Osteocyte (in vitro differentiated cells): ENCODE measurements around the gene P2RX6. TPM values are rescaled to one million over a fixed set of nuclear protein-coding genes. Genes with fewer than 3 reads are reported as not detected.

Source experiments
- DNase-seq: peaks from one replicate; pipeline ENCODE4 v3.0.0; 2021; ENCODE audit warnings: mixed read lengths; ENCODE audit not compliant: unreplicated experiment; ENCODE audit errors: extremely low spot score
- H3K27ac Mint-ChIP-seq: one replicate; pipeline ENCODE4 v1.8.0; 2021; ENCODE audit warnings: mild to moderate bottlenecking, mixed read lengths; ENCODE audit not compliant: unreplicated experiment
- H3K27me3 Mint-ChIP-seq: one replicate; pipeline ENCODE4 v1.8.0; 2021; ENCODE audit warnings: mixed read lengths; ENCODE audit not compliant: unreplicated experiment
- H3K36me3 Mint-ChIP-seq: one replicate; pipeline ENCODE4 v1.8.0; 2021; ENCODE audit warnings: mixed read lengths; ENCODE audit not compliant: unreplicated experiment
- H3K4me1 Mint-ChIP-seq: one replicate; pipeline ENCODE4 v1.8.0; 2021; ENCODE audit warnings: mixed read lengths; ENCODE audit not compliant: unreplicated experiment
- H3K4me3 Mint-ChIP-seq: one replicate; pipeline ENCODE4 v1.8.0; 2021; ENCODE audit warnings: mild to moderate bottlenecking, moderate library complexity, mixed read lengths; ENCODE audit not compliant: unreplicated experiment
- H3K9me3 Mint-ChIP-seq: one replicate; pipeline ENCODE4 v1.8.0; 2021; ENCODE audit warnings: mixed read lengths; ENCODE audit not compliant: unreplicated experiment
- total RNA-seq: library from RNA; stranded (reverse); gene quantifications from 2 replicates; pipeline ENCODE4 v1.2.1, GENCODE V29; 2021
- TF ChIP-seq, protein P1 (sequence below): fragments of 200-600 bp; sonication (generic); IDR thresholded peaks from 2 replicates; pipeline ENCODE4 v1.5.0; 2021; ENCODE audit warnings: antibody characterized with exemption, mild to moderate bottlenecking, moderate library complexity

P2RX6 gene
- total RNA-seq, 1 donor from 2014 or later, result 3.5 TPM

DNA sequence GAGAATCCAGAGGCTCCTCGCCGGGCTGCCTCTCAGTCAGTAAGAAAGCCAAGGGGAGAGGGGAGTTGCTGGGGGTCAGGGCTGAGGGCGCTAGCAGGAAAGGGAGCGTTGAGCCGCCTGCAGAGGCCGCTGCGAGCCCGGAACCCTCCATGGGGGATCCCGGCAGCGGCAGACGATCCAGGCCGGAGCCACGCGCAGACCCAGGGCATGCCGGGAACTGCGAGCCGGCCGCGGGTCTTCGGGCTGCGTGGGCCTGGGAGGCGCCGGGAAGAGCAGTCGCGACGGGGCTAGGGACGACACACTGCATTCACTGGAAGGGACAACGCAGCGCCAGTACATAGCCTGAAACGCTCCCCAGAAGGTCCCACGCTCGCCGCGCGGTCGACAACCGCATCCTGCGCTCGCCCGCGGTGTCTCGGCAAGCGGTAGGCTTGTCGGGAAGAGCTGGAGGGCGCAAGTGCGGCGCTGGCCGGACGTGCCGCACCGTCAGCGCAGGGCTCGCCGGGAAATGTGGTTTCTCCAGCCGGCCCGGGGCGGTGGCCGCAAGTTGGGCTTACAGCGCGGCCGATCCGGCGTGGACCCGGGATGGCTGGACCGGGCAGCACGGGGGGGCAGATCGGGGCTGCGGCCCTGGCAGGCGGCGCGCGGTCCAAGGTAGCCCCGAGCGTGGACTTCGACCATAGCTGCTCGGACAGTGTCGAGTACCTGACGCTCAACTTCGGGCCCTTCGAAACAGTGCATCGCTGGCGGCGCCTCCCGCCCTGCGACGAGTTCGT, 33.0 kb upstream of the P2RX6 start, which contains the start of gene LZTR1:
LZTR1 (plus strand) TSS at position 511 of the 776 bp plus-strand sequence; CDS start at position 586, 75 bp downstream.
- Mint-ChIP-seq H3K4me1 (peaks cover 28% of the 10 kb centered on the region), H3K27me3 (no peaks in the 10 kb centered on the region)

DNA sequence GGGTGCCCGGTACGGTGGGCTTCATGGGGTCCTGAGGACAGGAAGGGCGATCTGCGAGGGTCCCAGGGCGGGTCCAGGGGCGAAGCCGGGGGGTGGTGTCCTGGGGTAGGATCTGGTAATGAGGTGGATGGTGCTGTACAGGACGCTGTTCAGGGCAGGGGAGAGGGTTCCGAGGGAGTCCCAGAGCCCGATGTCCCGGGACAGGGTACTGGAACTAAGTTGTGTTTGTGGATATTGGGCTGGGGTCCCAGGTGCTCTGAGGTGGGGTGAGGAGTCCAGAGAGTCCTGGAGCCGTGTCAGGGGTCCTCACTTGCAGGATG, 32.4 kb upstream of the P2RX6 start:
- DNase-seq, result no peak
- Mint-ChIP-seq H3K4me1 (peaks cover 28% of the 10 kb centered on the region), H3K27ac (peak overlapping the region; percentile 92), H3K36me3 (peaks cover 14% of the 10 kb centered on the region), H3K27me3 (no peaks in the 10 kb centered on the region), H3K9me3 (peaks cover 7% of the 10 kb centered on the region), H3K4me3 (peak overlapping the region; percentile 100)
- TF ChIP-seq, protein P1, sequence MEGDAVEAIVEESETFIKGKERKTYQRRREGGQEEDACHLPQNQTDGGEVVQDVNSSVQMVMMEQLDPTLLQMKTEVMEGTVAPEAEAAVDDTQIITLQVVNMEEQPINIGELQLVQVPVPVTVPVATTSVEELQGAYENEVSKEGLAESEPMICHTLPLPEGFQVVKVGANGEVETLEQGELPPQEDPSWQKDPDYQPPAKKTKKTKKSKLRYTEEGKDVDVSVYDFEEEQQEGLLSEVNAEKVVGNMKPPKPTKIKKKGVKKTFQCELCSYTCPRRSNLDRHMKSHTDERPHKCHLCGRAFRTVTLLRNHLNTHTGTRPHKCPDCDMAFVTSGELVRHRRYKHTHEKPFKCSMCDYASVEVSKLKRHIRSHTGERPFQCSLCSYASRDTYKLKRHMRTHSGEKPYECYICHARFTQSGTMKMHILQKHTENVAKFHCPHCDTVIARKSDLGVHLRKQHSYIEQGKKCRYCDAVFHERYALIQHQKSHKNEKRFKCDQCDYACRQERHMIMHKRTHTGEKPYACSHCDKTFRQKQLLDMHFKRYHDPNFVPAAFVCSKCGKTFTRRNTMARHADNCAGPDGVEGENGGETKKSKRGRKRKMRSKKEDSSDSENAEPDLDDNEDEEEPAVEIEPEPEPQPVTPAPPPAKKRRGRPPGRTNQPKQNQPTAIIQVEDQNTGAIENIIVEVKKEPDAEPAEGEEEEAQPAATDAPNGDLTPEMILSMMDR, result no peak

More for the DNA sequence above, 33.0 kb upstream of the P2RX6 start, which contains the start of gene LZTR1:
- peak; percentile 92 for DNase-seq
- Mint-ChIP-seq H3K27ac (peak within 1 kb of the TSS; percentile 92), H3K36me3 (peaks cover 13% of the 10 kb centered on the region), H3K4me3 (peak within 1 kb of the TSS; percentile 100), H3K9me3 (peaks cover 7% of the 10 kb centered on the region)
- TF ChIP-seq, protein P1, result peak; percentile 60

DNA sequence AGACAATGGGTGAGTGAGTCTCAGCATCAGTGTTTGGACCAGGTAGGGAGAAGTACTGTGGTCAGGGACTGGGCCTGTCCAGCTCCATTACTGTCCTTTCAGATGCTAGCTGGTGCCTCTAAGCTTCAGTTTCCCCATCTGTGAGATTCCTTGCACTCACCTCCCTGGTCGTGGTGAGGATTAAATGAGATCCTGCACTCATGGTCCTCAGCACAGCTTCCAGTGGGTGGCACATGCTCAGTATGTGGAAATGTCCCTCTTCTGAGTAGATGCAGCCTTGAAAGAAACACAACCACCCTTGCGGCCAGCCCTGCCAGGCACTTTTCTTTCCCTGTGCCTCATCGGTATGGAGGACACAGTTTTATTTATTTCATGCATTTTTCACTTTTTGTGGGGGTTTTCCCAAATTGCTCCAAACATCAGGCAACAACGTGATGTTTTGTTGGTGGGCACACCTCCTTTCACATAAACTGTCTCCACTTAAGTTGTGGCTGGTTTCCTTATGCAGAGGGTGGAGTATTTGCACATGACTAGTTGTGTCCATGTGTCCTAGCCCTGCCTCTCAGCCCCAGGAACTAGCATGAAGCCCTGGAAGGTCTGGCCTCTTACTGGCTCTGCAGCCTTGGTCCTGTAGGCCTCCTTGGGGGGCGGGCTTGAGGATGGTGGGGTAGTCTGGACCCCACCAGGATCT, 31.7 kb upstream of the P2RX6 start:
- H3K4me1 Mint-ChIP-seq, result peaks cover 28% of the 10 kb centered on the region
- no peaks in the 10 kb centered on the region for H3K27me3 Mint-ChIP-seq
- H3K4me3 Mint-ChIP-seq, result peak overlapping the region; percentile 100
- DNase-seq, result no peak
- H3K27ac Mint-ChIP-seq, result peak overlapping the region; percentile 92
- H3K36me3 Mint-ChIP-seq, result peaks cover 21% of the 10 kb centered on the region
- TF ChIP-seq, protein P1, result no peak
- peaks cover 7% of the 10 kb centered on the region for H3K9me3 Mint-ChIP-seq

DNA sequence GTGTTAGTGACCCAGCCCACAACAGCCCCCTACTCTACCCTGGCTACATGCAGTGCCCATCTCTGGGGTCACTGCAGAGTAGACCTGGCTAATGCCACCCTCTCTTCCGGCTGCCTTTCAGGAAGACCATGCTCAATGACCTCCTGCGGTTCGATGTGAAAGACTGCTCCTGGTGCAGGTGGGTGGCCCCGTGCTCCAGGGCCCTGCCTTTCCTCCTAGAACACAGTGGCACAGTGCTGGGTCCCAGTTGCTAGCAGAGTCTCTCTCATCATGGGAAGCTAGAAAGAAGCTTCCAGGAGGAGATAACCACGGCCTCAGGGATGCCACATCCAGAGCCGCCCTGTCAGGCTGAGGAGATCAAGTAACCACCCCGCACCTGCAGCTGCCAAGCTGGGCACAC, 29.2 kb upstream of the P2RX6 start:
- Mint-ChIP-seq H3K36me3 (peaks cover 23% of the 10 kb centered on the region), H3K4me3 (no peak overlapping the region), H3K9me3 (no peaks in the 10 kb centered on the region), H3K27me3 (no peaks in the 10 kb centered on the region), H3K4me1 (peaks cover 17% of the 10 kb centered on the region), H3K27ac (no peak overlapping the region)
- DNase-seq, result no peak
- TF ChIP-seq, protein P1, result no peak

DNA sequence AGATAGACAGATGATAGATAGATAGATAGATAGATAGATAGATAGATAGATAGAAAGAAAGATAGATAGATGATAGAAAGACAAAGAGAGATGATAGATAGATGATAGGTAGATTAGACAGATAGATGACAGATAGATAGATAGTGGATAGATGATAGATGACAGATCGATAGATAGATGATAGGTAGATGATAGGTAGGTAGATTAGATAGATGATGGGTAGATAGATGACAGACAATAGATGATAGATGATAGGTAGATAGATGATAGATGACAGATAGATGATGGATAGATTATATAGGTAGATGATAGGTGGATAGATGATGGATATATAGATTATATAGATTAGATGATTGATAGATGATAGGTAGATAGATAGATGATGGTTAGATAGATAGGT, 28.6 kb upstream of the P2RX6 start:
- no peak for DNase-seq

More for the DNA sequence above, 28.6 kb upstream of the P2RX6 start:
- Mint-ChIP-seq H3K27me3 (no peaks in the 10 kb centered on the region), H3K27ac (no peak overlapping the region), H3K36me3 (peaks cover 23% of the 10 kb centered on the region), H3K4me3 (no peak overlapping the region), H3K4me1 (peaks cover 13% of the 10 kb centered on the region), H3K9me3 (no peaks in the 10 kb centered on the region)
- TF ChIP-seq, protein P1, result no peak
